ES-I3 (cell line): ENCODE measurements around the gene TAC4.
A peak's percentile ranks its signal among the peaks of the same experiment; 100 is the strongest.

ENCODE experiments used
- H3K36me3 ChIP-seq: 2 replicates; pipeline ENCODE4 v1.6.1; 2013; ENCODE audit warnings: mild to moderate bottlenecking, low read length, control low read depth, moderate library complexity; ENCODE audit not compliant: insufficient read depth
- H3K4me1 ChIP-seq: 2 replicates; pipeline ENCODE4 v1.6.1; 2013; ENCODE audit warnings: mild to moderate bottlenecking, control low read depth, low read length; ENCODE audit not compliant: insufficient read depth
- H3K9ac ChIP-seq: 2 replicates; pipeline ENCODE4 v1.6.1; 2013; ENCODE audit warnings: low read depth, mild to moderate bottlenecking, low read length, moderate library complexity
- H3K9me3 ChIP-seq: 2 replicates; pipeline ENCODE4 v1.6.1; 2013; ENCODE audit warnings: mild to moderate bottlenecking, low read length, moderate library complexity; ENCODE audit not compliant: control insufficient read depth, insufficient read depth

Gene TAC4

DNA sequence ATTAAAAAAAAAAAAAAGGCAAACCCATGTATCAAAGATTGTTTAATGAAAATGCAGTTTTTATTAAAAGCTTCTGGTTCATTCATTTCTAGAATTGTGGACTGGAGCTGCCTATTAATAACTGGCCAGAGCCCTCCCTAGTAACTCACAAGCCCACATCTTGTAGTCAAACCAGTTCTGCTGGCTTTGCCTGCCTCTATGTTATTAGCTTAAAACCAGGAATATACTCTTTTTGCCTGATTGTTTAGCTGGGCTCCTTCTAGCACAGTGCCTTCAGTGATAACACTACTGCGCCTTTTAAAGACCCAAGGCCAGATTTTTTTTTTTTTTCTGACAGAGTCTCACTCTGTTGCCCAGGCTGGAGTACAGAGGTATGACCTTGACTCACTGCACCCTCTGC lies 26.0 kb downstream of the TAC4 start:
- H3K9ac ChIP-seq = no peak overlapping the region
- peaks cover 21% of the 10 kb centered on the region; the same call in 1 of the 2 replicates for H3K4me1 ChIP-seq
- no peaks in the 10 kb centered on the region for H3K9me3 ChIP-seq
- peaks cover 66% of the 10 kb centered on the region for H3K36me3 ChIP-seq

DNA sequence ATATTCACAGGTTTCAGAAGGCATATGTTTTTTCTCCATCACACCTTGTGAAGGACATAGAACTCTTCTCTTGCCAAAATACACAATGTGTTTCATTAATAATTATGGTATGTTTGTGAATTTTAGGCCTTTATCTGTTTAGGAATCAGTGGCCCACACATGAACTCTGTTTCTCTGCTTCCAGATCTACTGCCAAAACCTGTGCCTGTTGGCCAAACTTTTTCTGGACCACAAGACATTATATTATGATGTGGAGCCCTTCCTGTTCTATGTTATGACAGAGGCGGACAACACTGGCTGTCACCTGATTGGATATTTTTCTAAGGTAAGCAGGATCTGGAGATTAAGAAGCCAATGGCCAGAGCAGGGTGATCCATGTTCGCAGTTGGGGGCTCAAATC lies 26.4 kb downstream of the TAC4 start:
- no peak overlapping the region for H3K9ac ChIP-seq
- H3K9me3 ChIP-seq = no peaks in the 10 kb centered on the region
- H3K4me1 ChIP-seq = peaks cover 26% of the 10 kb centered on the region
- peaks cover 62% of the 10 kb centered on the region for H3K36me3 ChIP-seq

DNA sequence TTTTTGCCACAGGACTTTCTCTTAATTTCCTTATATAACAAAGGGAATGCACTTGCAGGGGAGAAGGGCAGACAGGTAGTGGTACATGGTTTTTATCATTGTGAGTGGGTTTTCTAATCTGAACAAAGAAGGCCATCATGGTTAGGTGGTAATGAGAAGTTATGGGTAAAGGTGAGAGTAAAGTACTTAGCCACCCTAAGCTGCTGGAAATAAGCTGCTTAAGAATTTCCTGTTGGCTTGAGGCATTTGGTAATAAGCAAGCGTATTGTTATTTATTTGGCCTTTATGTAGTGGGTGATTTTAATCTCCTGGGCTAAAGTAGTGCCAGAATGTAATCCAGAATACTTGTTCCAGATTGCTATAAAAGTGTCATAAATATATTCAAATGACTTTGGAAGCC lies 27.1 kb downstream of the TAC4 start:
- no peaks in the 10 kb centered on the region for H3K9me3 ChIP-seq
- peaks cover 29% of the 10 kb centered on the region for H3K4me1 ChIP-seq
- H3K36me3 ChIP-seq = peaks cover 55% of the 10 kb centered on the region
- no peak overlapping the region for H3K9ac ChIP-seq

DNA sequence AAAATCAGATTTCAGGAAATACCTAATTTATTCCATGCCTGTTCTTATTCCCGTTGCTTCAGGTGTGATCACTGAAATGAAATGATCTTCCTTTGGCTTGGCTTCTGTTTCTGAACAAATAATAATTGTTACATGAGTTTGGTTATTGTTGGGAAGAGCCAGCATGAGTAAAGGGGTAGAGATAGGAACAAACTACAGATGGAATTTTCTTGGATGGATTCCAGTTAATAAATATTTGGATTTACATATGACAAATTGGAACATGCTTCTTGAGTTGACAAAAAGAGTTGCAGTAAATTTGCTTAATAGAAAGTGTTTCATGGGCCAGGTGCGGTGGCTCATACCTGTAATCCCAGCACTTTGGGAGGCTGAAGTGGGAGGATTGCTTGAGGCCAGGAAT lies 28.2 kb downstream of the TAC4 start:
- Histone ChIP-seq H3K9me3 (no peaks in the 10 kb centered on the region), H3K4me1 (peaks cover 30% of the 10 kb centered on the region), H3K9ac (no peak overlapping the region), H3K36me3 (peaks cover 49% of the 10 kb centered on the region)

DNA sequence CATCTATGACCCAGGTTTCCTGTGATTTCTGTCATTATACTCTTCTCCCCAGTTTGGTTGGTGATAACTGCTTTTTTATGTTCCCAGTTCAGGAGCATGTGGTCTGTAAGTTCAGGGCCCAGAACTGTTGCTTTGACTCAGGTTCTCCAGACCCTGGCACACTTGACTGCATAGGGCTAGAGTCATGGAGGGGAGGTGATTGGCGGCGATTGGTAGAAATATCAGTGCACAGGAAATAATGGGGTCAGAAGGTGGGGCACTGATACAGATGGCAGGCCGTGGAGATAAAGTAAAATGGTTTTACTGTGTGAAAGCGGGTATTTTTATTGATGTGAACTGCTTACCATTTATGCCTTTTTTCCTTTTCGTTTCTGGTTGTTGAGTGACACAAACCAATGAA lies 28.7 kb downstream of the TAC4 start:
- H3K36me3 ChIP-seq = peaks cover 49% of the 10 kb centered on the region
- peaks cover 34% of the 10 kb centered on the region for H3K4me1 ChIP-seq
- no peaks in the 10 kb centered on the region for H3K9me3 ChIP-seq
- no peak overlapping the region for H3K9ac ChIP-seq

DNA sequence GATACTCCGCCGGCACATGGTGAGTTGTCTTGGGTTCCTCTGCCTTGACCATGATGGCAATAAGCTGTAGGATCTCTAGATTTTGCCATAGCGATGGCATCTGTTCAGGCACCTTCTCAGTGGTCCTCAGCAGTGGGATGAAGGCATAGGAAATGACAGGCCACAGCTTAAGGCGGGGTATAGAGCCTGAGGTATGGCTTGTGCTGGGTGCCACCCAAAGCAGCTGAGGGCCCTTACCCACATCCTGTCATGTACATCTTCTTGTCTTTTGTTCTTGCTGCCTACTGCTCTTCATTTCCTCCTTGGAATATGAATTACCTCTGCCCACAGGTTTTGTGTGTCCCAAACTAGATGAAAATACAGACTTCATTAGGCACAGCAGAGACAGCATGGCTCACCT lies 29.9 kb downstream of the TAC4 start:
- no peaks in the 10 kb centered on the region for H3K9me3 ChIP-seq
- H3K36me3 ChIP-seq = peaks cover 40% of the 10 kb centered on the region
- H3K9ac ChIP-seq = no peak overlapping the region
- H3K4me1 ChIP-seq = peaks cover 44% of the 10 kb centered on the region

DNA sequence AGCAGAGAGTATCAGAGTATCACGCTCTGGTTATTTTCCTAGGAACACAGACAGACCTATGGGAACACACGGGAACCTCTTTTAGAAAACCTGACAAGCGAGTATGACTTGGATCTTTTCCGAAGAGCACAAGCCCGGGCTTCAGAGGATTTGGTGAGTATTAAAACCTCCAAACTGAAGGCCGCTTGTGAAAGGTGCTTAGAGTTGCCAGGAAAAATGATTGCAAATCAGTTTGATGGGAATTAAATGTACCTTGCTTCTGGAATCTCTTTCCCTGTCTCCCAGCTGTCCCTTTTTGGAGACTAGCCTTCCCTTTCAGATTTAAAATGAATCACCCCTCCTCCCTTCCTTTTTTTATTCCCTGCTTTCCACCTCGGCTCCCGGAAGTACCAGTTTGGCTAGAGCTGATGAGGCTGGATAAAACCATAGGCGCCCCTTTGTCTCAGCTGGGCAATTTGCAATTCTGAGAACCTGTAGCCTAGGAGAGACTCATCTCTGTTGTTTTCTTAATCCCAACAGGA lies 32.0 kb downstream of the TAC4 start:
- Histone ChIP-seq H3K4me1 (peaks cover 46% of the 10 kb centered on the region), H3K9ac (peak overlapping the region; percentile 33), H3K9me3 (no peaks in the 10 kb centered on the region), H3K36me3 (peaks cover 21% of the 10 kb centered on the region; the same call in 1 of the 2 replicates)

DNA sequence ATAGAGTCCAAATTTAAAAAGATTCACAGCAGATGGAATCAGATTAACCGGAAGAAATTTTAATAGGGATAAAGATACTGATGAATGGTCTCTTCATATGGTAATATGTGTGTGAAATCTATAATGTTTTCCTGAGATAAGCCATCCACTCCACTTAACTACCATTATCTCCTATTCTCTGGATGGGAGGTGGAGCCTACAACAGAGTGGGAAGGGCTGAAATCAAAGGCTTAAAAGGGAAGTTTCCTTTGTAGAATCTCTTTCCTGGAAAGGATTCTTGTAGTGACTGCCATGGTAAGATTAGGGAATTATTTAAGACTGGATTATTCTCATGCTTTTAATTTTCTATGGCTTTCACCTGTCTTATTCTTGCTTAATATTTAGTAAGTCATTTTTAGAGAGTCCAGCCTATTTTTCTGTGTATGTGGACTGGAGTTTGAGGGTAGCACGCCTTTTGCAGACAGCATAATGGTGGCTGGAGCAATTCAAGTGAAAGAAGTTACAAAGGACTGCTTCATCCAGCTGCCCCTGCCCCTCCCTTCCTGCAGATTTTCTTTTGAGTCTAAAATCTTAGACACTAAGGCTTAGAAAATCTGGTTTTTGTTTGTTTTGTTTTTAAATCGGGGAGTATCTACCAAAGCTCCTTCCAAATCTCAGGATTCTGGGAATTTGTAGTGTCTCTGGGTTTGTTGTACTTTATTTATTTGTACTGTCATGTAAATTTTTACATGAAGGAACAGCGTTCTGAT lies 32.9 kb downstream of the TAC4 start:
- H3K9ac ChIP-seq = peak overlapping the region; percentile 33

DNA sequence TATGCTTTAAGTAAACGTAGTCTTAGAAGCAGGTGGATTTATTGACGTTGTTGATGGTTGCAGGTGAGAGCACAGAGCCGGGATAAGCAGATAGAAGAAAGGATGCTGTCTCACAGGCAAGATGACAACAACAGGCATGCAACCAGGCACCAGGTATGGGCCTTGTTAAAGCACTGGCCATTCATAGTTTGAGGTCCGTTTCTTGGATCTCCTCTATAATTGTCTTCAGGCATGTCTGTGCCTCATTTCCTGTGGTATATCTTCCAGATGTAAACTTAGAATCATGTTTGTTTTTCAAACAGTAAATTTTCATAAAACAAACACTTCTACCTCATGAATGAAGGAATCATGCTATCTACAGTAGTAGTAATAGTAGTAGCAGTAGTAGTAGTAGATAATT lies 38.8 kb downstream of the TAC4 start:
- Histone ChIP-seq H3K9me3 (no peaks in the 10 kb centered on the region), H3K4me1 (peaks cover 24% of the 10 kb centered on the region), H3K9ac (no peak overlapping the region), H3K36me3 (peaks cover 8% of the 10 kb centered on the region)

More for the DNA sequence above, 32.9 kb downstream of the TAC4 start:
- Histone ChIP-seq H3K4me1 (peaks cover 46% of the 10 kb centered on the region), H3K36me3 (peaks cover 18% of the 10 kb centered on the region; the same call in 1 of the 2 replicates), H3K9me3 (no peaks in the 10 kb centered on the region)

DNA sequence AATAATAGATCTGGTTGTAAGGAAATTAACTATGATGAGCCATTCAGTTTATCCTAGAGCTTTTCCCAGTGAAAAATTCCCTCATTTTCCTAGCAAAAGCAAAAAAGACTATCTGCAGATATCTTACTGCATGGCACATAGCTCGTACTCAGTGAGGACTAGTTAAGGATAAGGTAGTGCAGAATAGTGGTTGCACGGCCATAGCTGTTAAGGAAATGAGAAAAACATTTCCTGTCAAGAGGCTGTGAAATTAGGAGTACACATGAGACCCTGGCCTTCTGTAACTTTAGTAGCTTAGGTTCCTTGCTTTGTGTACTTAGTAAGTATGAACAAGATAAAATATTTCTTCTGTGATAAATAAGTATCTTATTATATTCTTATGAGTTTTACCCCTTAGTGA lies 49.1 kb downstream of the TAC4 start:
- Histone ChIP-seq H3K4me1 (no peaks in the 10 kb centered on the region; the same call in 1 of the 2 replicates), H3K36me3 (peaks cover 41% of the 10 kb centered on the region), H3K9ac (no peak overlapping the region), H3K9me3 (no peaks in the 10 kb centered on the region)

DNA sequence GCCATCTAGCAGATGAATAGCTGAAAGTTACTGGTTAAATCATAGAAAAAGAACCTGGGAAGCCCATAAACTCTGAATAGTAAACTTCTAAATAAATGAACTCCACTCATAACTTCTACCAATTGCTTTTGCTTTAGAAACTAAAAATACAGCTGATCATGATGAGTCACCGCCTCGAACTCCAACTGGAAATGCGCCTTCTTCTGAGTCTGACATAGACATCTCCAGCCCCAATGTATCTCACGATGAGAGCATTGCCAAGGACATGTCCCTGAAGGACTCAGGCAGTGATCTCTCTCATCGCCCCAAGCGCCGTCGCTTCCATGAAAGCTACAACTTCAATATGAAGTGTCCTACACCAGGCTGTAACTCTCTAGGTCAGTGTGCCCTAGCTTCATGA lies 49.7 kb downstream of the TAC4 start:
- H3K4me1 ChIP-seq = no peaks in the 10 kb centered on the region; the same call in 1 of the 2 replicates

DNA sequence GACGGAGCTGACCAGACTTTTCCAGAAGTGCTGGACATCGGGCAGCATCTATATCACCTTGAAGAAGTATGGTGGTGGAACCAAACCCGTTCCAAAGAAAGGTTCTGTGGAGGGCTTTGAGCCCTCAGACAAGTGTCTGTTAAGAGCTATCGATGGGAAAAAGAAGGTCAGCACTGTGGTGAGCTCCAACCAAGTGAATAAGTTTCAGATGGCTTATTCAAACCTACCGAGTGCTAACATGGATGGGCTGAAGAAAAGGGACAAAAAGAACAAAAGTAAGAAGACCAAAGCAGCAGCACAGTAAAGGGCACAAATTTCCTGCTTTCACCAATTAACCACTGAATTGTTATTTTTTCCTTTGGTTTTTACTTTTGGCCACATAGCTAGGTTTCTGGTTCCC lies 52.5 kb downstream of the TAC4 start:
- peaks cover 60% of the 10 kb centered on the region for H3K36me3 ChIP-seq
- H3K9me3 ChIP-seq = no peaks in the 10 kb centered on the region
- no peak overlapping the region for H3K9ac ChIP-seq
- H3K4me1 ChIP-seq = no peaks in the 10 kb centered on the region

More for the DNA sequence above, 49.7 kb downstream of the TAC4 start:
- H3K9me3 ChIP-seq = no peaks in the 10 kb centered on the region
- H3K9ac ChIP-seq = no peak overlapping the region
- peaks cover 42% of the 10 kb centered on the region for H3K36me3 ChIP-seq

DNA sequence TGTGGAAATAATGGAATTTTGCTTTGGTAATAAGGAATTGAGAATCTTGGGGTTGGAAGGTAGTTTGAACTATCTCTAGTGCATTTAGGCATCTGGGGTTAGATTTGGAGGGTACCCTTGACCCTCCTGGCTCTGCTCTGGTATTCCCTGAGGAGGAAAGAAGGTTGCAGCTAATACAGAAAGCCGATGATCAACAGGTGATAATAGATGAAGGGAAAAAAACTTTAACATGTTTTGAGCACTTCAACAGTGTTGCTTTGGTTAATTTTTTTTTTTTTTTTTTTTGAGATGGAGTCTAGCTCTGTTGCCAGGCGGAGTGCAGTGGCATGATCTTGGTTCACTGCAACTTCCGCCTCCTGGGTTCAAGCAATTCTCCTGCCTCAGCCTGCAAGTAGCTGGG lies 54.6 kb downstream of the TAC4 start:
- Histone ChIP-seq H3K9me3 (no peaks in the 10 kb centered on the region), H3K36me3 (peaks cover 54% of the 10 kb centered on the region), H3K4me1 (peaks cover 5% of the 10 kb centered on the region; the same call in 1 of the 2 replicates), H3K9ac (no peak overlapping the region)

DNA sequence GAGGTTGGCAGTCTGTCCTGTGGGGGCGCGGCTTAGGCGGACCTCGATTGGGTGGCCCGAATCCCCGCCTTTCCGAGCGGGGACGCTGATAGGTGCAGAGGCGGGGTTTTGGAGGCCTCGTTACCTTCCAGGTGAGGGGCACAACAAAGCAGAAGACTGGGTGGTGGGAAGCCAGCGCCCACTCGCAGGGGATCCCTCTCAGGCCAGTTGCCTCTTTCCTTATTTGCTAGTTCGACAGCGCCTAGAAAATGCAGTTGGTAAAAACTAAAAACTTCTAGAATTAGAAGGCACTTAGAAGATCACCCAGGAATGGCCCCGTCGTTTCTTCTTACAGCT lies 58.7 kb downstream of the TAC4 start:
- peak overlapping the region; percentile 53; the same call in 1 of the 2 replicates for H3K9ac ChIP-seq
- no peaks in the 10 kb centered on the region for H3K9me3 ChIP-seq
- H3K4me1 ChIP-seq = peaks cover 8% of the 10 kb centered on the region
- H3K36me3 ChIP-seq = peaks cover 27% of the 10 kb centered on the region; the same call in 1 of the 2 replicates

DNA sequence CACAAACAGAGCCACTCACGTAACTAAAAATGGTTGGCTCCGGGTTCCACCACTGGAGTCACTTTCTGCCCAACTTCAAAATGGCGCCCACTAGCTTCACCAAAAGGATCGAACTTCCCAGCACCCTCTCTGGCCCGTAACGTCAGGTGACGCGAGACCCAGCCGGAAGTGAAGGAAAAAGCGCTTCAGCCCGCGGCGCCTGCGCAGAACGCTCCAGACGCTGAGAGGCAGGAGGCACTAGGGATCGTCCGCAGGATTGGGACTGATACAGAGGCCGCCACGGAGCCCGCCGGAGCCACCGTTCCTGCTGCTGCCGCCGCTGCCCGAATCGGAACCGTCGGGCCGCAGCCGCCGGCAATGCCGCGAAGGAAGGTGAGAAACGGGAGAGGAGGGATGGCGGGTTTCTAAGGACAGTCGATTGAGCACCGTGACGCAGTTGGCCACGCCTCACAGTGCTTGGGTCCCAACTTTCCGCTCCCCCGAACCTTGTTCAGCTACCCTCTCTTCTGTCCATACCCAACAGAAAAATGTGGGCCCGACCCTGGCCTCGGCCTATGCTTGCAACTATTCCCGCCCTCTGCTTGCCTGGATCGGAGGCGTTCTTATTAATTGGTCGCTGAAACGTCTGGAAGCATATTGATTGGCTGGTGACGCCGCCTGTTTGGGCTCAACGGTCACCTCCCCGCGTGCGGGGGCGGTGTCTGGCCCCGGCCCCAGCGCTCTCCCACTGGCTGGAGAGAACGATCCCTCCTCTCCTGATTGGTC lies 59.2 kb downstream of the TAC4 start, which contains the start of gene KAT7:
Gene KAT7 (plus strand): TSS at position 204 of the 765 bp plus-strand sequence. CDS start 154 bp downstream, at position 358.
- Histone ChIP-seq H3K36me3 (peaks cover 27% of the 10 kb centered on the region; the same call in 1 of the 2 replicates), H3K9me3 (no peaks in the 10 kb centered on the region), H3K9ac (peak within 1 kb of the TSS; percentile 94), H3K4me1 (peaks cover 8% of the 10 kb centered on the region)
